HG03159 (cell line): ENCODE measurements around the gene SLC4A2.

Experiments used
- ATAC-seq: cut with Tn5 transposase; IDR thresholded peaks from one replicate; pipeline ENCODE4 v1.9.1; 2021; ENCODE audit warnings: mild to moderate bottlenecking, moderate library complexity; ENCODE audit not compliant: unreplicated experiment

The SLC4A2 gene

GRCh38 chr7:151089893-151090730 lies 30.7 kb downstream of the SLC4A2 start:
- ATAC-seq = no peak

- no peak for ATAC-seq
Observed at GRCh38 chr7:151091003-151091402, 31.6 kb downstream of the SLC4A2 start.

DNA sequence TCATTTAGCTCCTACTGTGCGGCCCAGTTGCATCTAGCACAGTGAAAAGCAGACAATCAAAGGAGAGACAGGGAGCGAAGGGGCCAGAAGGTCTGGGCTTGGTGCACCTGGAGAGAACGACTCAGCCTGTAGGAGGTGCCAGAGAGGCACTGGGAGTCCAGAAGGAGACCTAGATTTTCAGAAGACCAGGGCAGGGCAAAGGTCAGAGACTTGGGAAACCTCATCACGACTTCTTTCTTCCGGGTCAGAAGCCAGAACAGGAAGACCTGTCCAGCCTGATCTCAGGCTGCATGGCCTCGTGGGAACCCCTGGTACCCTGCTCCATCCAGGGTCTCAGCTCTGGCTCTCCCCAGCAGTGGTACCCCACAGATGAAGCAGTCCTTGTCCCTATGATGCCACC lies 32.0 kb downstream of the SLC4A2 start:
- ATAC-seq = no peak

DNA sequence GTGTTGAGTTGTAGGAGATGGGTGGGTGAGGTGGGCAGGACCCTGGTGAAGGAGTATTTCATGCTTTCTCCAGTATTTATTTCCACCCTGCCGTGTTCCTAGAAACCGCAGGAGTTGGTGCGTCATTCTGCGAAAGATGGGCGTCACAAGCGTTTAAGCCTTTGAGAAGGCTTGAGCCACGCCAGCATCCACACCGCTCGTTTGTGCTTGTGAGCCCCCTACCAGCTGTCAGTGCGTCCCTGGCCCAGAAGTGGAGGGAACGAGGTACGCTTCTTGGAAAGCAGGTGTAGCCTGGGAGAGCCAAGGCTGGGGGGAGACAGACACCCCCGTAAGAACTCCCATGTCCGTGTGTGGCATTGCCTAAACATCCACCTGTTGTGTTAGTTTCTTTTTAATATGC lies 32.6 kb downstream of the SLC4A2 start:
- ATAC-seq = no peak

- no peak for ATAC-seq
Observed at GRCh38 chr7:151093748-151094147, 34.4 kb downstream of the SLC4A2 start.

- ATAC-seq = no peak
Observed at GRCh38 chr7:151094675-151095074, 35.3 kb downstream of the SLC4A2 start.

DNA sequence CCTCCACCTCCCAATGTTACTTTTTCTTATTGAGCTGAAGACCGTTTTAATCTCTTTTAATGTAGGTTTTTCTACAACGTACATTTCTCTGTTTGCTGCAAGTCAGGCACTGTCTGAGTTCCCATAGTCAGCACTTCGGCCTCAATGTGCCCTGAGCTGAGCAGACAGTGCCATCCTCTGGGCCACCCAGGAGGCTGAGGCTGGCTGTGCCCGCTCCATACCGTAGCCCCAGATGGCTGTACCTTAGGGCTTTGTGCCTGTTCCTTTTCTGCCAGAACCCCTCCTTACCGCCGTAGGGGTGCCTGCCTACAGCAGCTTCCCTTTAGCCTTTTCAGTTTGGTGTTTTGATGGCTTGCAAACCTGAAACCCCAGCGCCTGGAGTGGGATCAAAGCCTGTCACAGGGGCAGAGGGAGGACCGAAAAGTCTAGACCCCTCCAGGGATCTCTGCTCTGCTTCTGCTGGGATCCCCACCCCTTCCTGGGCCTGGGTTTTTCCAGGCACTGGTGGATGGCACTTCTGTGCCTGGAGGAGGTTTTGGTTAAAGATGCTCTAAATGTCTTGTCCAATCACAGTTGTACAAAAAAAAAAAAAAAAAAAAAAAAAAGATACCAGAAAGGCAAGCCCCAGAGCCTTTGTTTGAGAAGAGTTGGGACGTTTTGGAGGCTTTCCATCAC lies 35.9 kb downstream of the SLC4A2 start:
- ATAC-seq = no peak

- ATAC-seq = no peak
Observed at GRCh38 chr7:151095828-151096475, 36.6 kb downstream of the SLC4A2 start.

- ATAC-seq = no peak
Observed at GRCh38 chr7:151099486-151100211, 40.3 kb downstream of the SLC4A2 start.

DNA sequence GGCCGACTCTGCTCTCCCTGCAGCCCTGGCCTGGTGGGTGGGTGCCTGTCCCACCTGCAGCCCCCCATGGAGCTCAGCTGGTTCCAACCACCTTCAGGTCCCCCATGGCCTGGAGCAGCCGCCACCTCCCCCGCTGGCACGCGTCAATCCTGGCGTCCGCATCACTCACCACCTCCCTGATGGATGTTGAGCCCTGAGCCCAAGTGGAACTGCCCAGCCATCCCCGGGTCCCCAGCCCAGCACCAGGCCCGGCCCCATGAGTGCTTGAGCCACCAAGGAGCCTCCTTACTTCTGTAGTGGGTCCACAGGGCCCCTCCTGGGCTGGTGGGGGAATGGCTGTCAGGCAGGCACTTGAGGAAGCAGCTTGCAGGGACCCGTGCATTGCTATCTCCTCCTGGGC lies 41.5 kb downstream of the SLC4A2 start:
- ATAC-seq = no peak

- no peak for ATAC-seq
Observed at GRCh38 chr7:151101621-151102396, 42.4 kb downstream of the SLC4A2 start.

DNA sequence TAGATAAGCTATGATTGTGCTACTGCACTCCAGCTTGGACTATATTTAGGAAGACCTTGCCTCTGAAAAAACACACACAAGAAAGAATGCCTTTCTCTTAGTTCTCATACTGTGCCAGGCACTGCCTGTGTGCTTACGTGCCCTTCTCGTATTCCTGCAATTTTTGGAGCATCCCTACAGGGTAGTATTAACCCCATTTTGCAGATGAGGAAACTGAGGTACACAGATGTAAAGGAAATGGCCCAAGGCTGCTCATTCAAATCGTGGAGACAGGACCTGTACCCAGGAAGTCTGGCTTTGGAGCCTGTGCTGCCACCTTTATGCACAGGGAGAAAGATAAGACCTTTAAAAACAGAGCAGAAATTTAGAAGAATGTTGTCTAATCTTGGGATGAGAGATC lies 43.6 kb downstream of the SLC4A2 start:
- ATAC-seq = no peak

DNA sequence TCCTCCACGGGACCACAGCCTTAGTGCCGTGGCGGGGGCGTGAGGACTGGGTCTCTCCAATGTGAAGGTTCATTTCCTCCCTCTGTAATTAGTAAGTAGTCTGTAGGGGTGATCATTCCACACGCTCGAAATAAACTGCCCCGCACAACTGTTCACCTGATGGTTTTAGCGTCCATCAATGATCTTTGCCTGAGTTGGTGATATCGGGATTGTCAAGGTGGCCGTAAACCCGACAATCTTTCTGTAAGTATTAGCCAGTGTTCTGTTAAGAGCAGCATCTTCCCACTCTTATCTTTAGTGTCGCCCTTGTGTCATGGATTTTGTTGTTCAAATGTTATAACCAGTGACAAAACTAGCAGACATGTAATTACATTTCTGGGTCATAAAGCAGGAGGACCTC lies 44.6 kb downstream of the SLC4A2 start:
- ATAC-seq = no peak

GRCh38 chr7:151104411-151105235 lies 45.2 kb downstream of the SLC4A2 start:
- no peak for ATAC-seq

- no peak for ATAC-seq
Observed at GRCh38 chr7:151107882-151108281, 48.5 kb downstream of the SLC4A2 start.

DNA sequence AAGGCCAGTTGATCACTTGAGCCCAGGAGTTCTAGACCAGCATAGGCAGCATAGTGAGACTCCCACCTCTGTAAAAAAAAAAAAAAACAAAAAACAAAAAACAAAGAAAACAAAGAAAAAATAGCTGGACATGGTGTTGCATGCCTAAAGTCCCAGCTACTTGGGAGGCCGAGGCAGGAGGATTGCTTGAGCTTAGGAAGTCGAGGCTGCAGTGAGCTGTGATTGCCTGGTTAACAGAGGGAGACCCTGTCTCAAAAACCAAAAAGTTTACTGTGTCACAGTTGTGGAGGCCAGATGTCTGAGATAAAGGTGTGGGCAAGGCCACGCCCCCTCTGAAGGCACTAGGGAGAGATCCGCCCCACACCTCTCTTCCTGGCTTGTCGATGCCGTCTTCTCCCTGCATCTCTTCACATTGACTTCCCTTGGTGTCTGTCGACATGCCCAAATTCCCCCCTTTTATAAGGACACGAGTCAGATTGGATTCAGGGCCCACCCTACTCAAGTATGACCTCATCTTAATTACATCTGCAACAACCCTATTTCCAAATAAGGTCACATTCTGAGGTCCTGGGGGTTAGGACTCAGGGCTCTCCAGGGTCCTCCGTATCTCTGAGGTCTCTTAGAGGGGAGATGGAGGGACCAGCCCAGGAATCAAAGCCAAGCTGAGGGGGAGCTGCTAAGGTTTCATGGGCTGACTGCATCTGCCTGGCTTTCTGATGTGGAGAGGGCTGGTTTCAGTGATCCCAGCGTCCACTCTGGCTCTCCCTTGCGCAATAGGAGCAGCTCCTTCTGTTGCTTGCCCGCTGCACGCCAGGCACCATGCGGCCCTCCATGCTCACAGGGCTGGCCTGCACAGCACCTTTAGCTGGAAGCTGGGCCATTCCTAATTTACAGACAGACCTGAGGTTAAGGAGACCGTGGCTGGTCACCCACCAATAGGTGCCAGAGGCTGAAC lies 50.0 kb downstream of the SLC4A2 start:
- ATAC-seq = no peak

- no peak for ATAC-seq
Observed at GRCh38 chr7:151110236-151110940, 51.0 kb downstream of the SLC4A2 start.
